Measurements from ENCODE around the gene XRCC5. TPM values are rescaled to one million over a fixed set of nuclear protein-coding genes. Genes with fewer than 3 reads are reported as not detected.

The XRCC5 gene
- total and polyA plus RNA-seq, 2 of the 8 experiments (the other 6 are each of a cell fraction or from before 2014, with no cell fraction given), result 308 to 644 TPM

DNA sequence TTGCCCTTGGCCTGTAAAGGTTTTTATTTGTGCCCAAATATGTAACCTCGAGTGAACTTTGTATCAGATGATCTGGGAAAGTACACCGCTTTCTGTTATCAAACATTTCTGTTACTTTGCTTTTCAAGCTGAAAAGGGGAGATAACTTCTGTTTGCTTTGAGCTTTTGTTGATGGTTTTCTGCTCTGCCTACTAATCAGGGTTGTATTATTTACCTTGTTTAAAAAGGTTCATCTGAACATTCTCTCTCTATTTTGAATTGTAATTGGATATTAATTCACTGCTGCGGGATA, 79.4 kb downstream of the XRCC5 start:
- Histone ChIP-seq H2BK15ac (ENCODE audit: low read length) (no peak overlapping the region), H2AFZ (ENCODE audit: low read length) (no peak overlapping the region), H2BK5ac (ENCODE audit: low read depth, low read length) (no peak overlapping the region), H3K27ac (ENCODE audit: low read depth, low read length) (no peak overlapping the region), H3K36me3 (ENCODE audit: control insufficient read depth in 2 of 4, insufficient read depth in 4 of 4, low read length in 3 of 4) (peaks cover 2 to 49% (median 17%) of the 10 kb centered on the region in 4 experiments), H2BK12ac (ENCODE audit: low read depth, low read length) (no peak overlapping the region), H3K27me3 (replicated peaks in 1 of 4; ENCODE audit: control insufficient read depth in 3 of 4, extremely low read depth in 1 of 4, insufficient read depth in 3 of 4, low read length in 3 of 4) (no peaks in the 10 kb centered on the region), H4K20me1 (replicated peaks in 1 of 2; ENCODE audit: control insufficient read depth in 1 of 2, insufficient read depth in 2 of 2, low read length in 2 of 2) (peaks cover 5 to 10% of the 10 kb centered on the region in 2 experiments), H3K4me2 (ENCODE audit: insufficient read depth in 1 of 2, low read depth in 2 of 2, low read length in 2 of 2) (no peak overlapping the region), H3K79me1 (ENCODE audit: low read depth, low read length) (no peaks in the 10 kb centered on the region; the same call in 1 of the 2 replicates), H3K18ac (ENCODE audit: extremely low read depth, low read length) (no peak overlapping the region), H3K9ac (replicated peaks in 1 of 4; ENCODE audit: extremely low read depth in 1 of 4, low read depth in 3 of 4, low read length in 3 of 4) (no peak overlapping the region), H4K5ac (ENCODE audit: insufficient read length, low read depth, low read length) (no peak overlapping the region), H3K56ac (replicated peaks; ENCODE audit: insufficient read length, low read depth, low read length) (no peak overlapping the region), H2AK5ac (ENCODE audit: low read depth, low read length) (no peak overlapping the region), H3K23ac (ENCODE audit: insufficient read length) (no peak overlapping the region), H4K91ac (replicated peaks; ENCODE audit: insufficient read length, low read length) (no peak overlapping the region), H3K4ac (replicated peaks; ENCODE audit: insufficient read length, low read depth, low read length) (no peak overlapping the region), H3K23me2 (ENCODE audit: low read depth, low read length) (peaks cover 3% of the 10 kb centered on the region; the same call in 1 of the 2 replicates), H3K4me1 (replicated peaks in 1 of 4; ENCODE audit: control insufficient read depth in 3 of 4, insufficient read depth in 4 of 4, low read length in 3 of 4) (peaks cover 0 to 10% (median 5%) of the 10 kb centered on the region in 4 experiments; a peak in 6 of 7 replicates), H2BK20ac (ENCODE audit: low read length) (no peak overlapping the region), H3K9me3 (ENCODE audit: insufficient read depth in 2 of 2, low read depth in 1 of 2, low read length in 1 of 2) (no peaks in the 10 kb centered on the region), H3K79me2 (ENCODE audit: control insufficient read depth in 1 of 2, insufficient read depth in 2 of 2, low read length in 2 of 2) (peaks cover 0 to 66% of the 10 kb centered on the region in 2 experiments; a peak in 3 of 4 replicates), H4K8ac (ENCODE audit: extremely low read depth, insufficient read depth, low read length) (no peak overlapping the region), H3K14ac (ENCODE audit: insufficient read length) (no peak overlapping the region), H3K4me3 (ENCODE audit: extremely low read depth in 1 of 4, insufficient read depth in 2 of 4, low read depth in 3 of 4, low read length in 4 of 4) (no peak overlapping the region), H2BK120ac (replicated peaks; ENCODE audit: low read depth, low read length) (no peak overlapping the region)
- 87% methylated on average over 3 of the region's 3 CpGs; no CpG with 5 or more reads in 1 of the 2 experiments for WGBS, 2 experiments (ENCODE audit: extremely low coverage in 1 of 2, insufficient coverage in 1 of 2, insufficient read length in 1 of 2, insufficient replicate concordance in 2 of 2, low coverage in 1 of 2, low lambda C conversion rate in 2 of 2, missing lambda C conversion rate in 1 of 2)
- DNase-seq (ENCODE audit: low read depth in 1 of 2, low spot score in 2 of 2) (no peak), FAIRE-seq (no peak)
- CTCF ChIA-PET (ENCODE audit: partially characterized antibody), result interaction anchor here (0.9 kb wide), 2 partner anchors 11 to 22 kb away, joined by 3 read pairs; no protein-coding TSS in a partner anchor
- POLR2A ChIA-PET (ENCODE audit: partially characterized antibody), result interaction anchor here (0.8 to 1.3 kb wide), 2 partner anchors 11 to 12 kb away, joined by 3 read pairs; no protein-coding TSS in a partner anchor
- TF ChIP-seq E2F6 (IDR thresholded peaks at IDR 0.05) (no peak), RNF2 (IDR thresholded peaks at IDR 0.05; ENCODE audit: borderline replicate concordance, low read depth, low read length, missing control alignments, poor library complexity, severe bottlenecking) (no peak), CHD2 (IDR thresholded peaks at IDR 0.05; ENCODE audit: low read length) (no peak), SRF (IDR thresholded peaks at IDR 0.05; ENCODE audit: low read depth, low read length) (no peak), BACH1 (IDR thresholded peaks at IDR 0.05; ENCODE audit: low read length) (no peak), TAF7 (optimal IDR thresholded peaks at IDR 0.05; ENCODE audit: borderline replicate concordance, low read depth, low read length) (no peak), SIN3A (conservative IDR thresholded peaks at IDR 0.05 in 1 of 2, IDR thresholded peaks at IDR 0.05 in 1 of 2; ENCODE audit: low read depth in 1 of 2, low read length in 2 of 2) (no peak), SP4 (IDR thresholded peaks at IDR 0.05; ENCODE audit: low read length) (no peak), RBBP5 (IDR thresholded peaks at IDR 0.05; ENCODE audit: borderline replicate concordance, low read depth, low read length) (no peak)
- TF ChIP-seq, protein P1, sequence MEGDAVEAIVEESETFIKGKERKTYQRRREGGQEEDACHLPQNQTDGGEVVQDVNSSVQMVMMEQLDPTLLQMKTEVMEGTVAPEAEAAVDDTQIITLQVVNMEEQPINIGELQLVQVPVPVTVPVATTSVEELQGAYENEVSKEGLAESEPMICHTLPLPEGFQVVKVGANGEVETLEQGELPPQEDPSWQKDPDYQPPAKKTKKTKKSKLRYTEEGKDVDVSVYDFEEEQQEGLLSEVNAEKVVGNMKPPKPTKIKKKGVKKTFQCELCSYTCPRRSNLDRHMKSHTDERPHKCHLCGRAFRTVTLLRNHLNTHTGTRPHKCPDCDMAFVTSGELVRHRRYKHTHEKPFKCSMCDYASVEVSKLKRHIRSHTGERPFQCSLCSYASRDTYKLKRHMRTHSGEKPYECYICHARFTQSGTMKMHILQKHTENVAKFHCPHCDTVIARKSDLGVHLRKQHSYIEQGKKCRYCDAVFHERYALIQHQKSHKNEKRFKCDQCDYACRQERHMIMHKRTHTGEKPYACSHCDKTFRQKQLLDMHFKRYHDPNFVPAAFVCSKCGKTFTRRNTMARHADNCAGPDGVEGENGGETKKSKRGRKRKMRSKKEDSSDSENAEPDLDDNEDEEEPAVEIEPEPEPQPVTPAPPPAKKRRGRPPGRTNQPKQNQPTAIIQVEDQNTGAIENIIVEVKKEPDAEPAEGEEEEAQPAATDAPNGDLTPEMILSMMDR (IDR thresholded peaks at IDR 0.05; ENCODE audit: control extremely low read depth in 1 of 3, insufficient read depth in 1 of 3, low read depth in 1 of 3, low read length in 3 of 3), result no peak

Measured in H1 (cell line).